HG03558 (cell line): ENCODE results near the gene NAT9.

Experiments
- ATAC-seq: cut with Tn5 transposase; IDR thresholded peaks from one replicate; pipeline ENCODE4 v1.9.1; 2021; ENCODE audit warnings: moderate number of reproducible peaks; ENCODE audit not compliant: unreplicated experiment; ENCODE audit errors: extremely low read depth

Gene NAT9

GRCh38 chr17:74733365-74734122 is 42.6 kb downstream of the NAT9 start:
- no peak for ATAC-seq

GRCh38 chr17:74732042-74732867 is 43.9 kb downstream of the NAT9 start:
- ATAC-seq = no peak

GRCh38 chr17:74731347-74731605 is 44.9 kb downstream of the NAT9 start:
- no peak for ATAC-seq

- ATAC-seq = no peak
These were observed 45.4 kb downstream of the NAT9 start for GRCh38 chr17:74730491-74731346.

GRCh38 chr17:74729866-74730265 is 46.3 kb downstream of the NAT9 start:
- no peak for ATAC-seq

- ATAC-seq = no peak
These were observed 46.8 kb downstream of the NAT9 start for GRCh38 chr17:74729368-74729767.

- ATAC-seq = no peak
These were observed 47.5 kb downstream of the NAT9 start for GRCh38 chr17:74728702-74729075.

GRCh38 chr17:74728033-74728701 is 48.0 kb downstream of the NAT9 start:
- ATAC-seq = no peak

GRCh38 chr17:74725111-74725510 is 51.0 kb downstream of the NAT9 start:
- no peak for ATAC-seq

GRCh38 chr17:74723891-74724290 is 52.3 kb downstream of the NAT9 start:
- ATAC-seq = no peak

- ATAC-seq = no peak
These were observed 53.4 kb downstream of the NAT9 start for GRCh38 chr17:74722782-74723181.
